Stomach (tissue), 9 donors: ENCODE data around the gene ARFIP1. TPM values are rescaled to one million over a fixed set of nuclear protein-coding genes. Genes with fewer than 3 reads are reported as not detected.
"Not testable (repeated sequence)": the region's sequence is repeated elsewhere in the genome, so short reads cannot be mapped to it uniquely, and the experiment has no call there.

ENCODE experiments used
- DNase-seq, 2 donors: peaks; one replicate each; pipeline versions ENCODE4 v3.0.0 to v3.0.0-alpha.2; 2013 to 2019
- H3K27ac ChIP-seq, 5 donors: fragments of 200-600 bp in 4 of 5; sonication (generic) in 4 of 5; one replicate each; pipeline ENCODE4 v1.5.1; 2013 to 2019; ENCODE audit warnings: mild to moderate bottlenecking in 1 of 5, moderate library complexity in 1 of 5
- H3K27me3 ChIP-seq, 3 donors: fragments of 200-600 bp; sonication (generic); one replicate each; pipeline ENCODE4 v1.5.1; 2017 to 2019; ENCODE audit warnings: mixed run types in 1 of 3
- H3K36me3 ChIP-seq, 4 donors: fragments of 200-600 bp; sonication (generic); 1 replicate in 3 of 4; 2 replicates in 1 of 4; pipeline ENCODE4 v1.5.1; 2016 to 2019
- H3K4me1 ChIP-seq, 4 donors: fragments of 200-600 bp; sonication (generic); one replicate each; pipeline ENCODE4 v1.5.1; 2016 to 2019
- H3K4me3 ChIP-seq, 4 donors: fragments of 200-600 bp; sonication (generic) in 3 of 4; one replicate each; pipeline ENCODE4 v1.5.1; 2016 to 2019; ENCODE audit warnings: mild to moderate bottlenecking in 1 of 4
- H3K9me3 ChIP-seq, 4 donors: fragments of 200-600 bp; sonication (generic); one replicate each; pipeline ENCODE4 v1.5.1; 2016 to 2019
- EP300 ChIP-seq: sonication (generic); formaldehyde crosslinking; IDR thresholded peaks from one replicate; pipeline ENCODE4 v1.6.1; 2017; ENCODE audit warnings: antibody characterized with exemption
- POLR2A ChIP-seq, 4 donors: fragments of 450-650 bp; IDR thresholded peaks; one replicate each; pipeline ENCODE4 v1.6.1; 2016; ENCODE audit warnings: antibody characterized with exemption in 4 of 4, control low read depth in 2 of 4, mild to moderate bottlenecking in 1 of 4, moderate library complexity in 1 of 4
- POLR2AphosphoS5 ChIP-seq, 3 donors: sonication (generic); formaldehyde crosslinking; IDR thresholded peaks; one replicate each; pipeline ENCODE4 v1.6.1; 2016; ENCODE audit warnings: antibody characterized with exemption in 3 of 3
- WGBS, 5 donors: extraction: QIAGEN DNeasy Blood & Tissue Kit in 3 of 5; methylation state at CpG; one replicate each; pipeline versions ENCODE4 v1.1.5 to v1.1.7; 2013 to 2018; 5-methylcytosine and 5-hydroxymethylcytosine counted together
- intact Hi-C: fragments of 100-400 bp; cut with DNase I; formaldehyde crosslinking; loops from one replicate; pipeline ENCODE4 v1.15.1; 2023; ENCODE audit warnings: low total_unique reads
- polyA plus RNA-seq, 3 donors: library from polyadenylated mRNA; stranded (reverse); fragments of 200-250 nt; gene quantifications; one replicate each; pipeline ENCODE4 v1.2.3, GENCODE V29; 2013
- total RNA-seq, 5 donors: library from RNA; depleted of rRNA; stranded (reverse); fragments of >200 nt; gene quantifications; one replicate each; pipeline versions ENCODE4 v1.1.0 to v1.2.3, GENCODE V29; 2014 to 2016
- TF ChIP-seq, protein P1 (sequence below), 7 experiments: fragments of 450-650 bp in 4 of 7; fragments of 200-600 bp in 3 of 7; sonication (generic) in 3 of 7; IDR thresholded peaks; one replicate each; pipeline ENCODE4 v1.5.1; 2016 to 2019; ENCODE audit warnings: antibody characterized with exemption in 7 of 7, control low read depth in 2 of 7, mild to moderate bottlenecking in 1 of 7
- donor health status: healthy with polysubstance abuse.
- donor health status: Bipolar disorder and iron deficiency.
- donor health status: healthy.

Gene ARFIP1
- total and polyA plus RNA-seq, 8 donors = 15.3 to 103 (median 39.4) TPM

DNA sequence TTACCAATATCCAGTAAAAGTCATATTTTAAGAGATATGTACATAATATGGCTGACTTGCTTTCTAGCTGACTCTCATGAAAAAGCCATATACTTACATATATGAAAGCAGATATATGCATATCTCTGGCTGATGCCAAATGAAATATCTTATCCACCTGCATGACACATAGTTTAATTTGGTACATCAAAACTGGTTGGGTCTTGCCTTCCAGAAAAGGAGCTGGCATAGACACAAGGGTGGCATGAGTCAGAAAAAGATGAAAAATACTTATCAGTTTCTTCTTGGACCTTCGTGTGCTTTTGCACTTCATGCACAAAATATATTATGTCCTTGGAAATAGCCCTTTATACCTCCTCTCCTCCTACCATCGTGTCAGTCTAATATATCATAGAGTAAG is 32.3 kb upstream of the ARFIP1 start:
- intact Hi-C loops = no loop called here
- TF ChIP-seq POLR2AphosphoS5 (IDR thresholded peaks at IDR 0.05) (no peak), EP300 (no peak), POLR2A (IDR thresholded peaks at IDR 0.05) (no peak)
- TF ChIP-seq, protein P1, sequence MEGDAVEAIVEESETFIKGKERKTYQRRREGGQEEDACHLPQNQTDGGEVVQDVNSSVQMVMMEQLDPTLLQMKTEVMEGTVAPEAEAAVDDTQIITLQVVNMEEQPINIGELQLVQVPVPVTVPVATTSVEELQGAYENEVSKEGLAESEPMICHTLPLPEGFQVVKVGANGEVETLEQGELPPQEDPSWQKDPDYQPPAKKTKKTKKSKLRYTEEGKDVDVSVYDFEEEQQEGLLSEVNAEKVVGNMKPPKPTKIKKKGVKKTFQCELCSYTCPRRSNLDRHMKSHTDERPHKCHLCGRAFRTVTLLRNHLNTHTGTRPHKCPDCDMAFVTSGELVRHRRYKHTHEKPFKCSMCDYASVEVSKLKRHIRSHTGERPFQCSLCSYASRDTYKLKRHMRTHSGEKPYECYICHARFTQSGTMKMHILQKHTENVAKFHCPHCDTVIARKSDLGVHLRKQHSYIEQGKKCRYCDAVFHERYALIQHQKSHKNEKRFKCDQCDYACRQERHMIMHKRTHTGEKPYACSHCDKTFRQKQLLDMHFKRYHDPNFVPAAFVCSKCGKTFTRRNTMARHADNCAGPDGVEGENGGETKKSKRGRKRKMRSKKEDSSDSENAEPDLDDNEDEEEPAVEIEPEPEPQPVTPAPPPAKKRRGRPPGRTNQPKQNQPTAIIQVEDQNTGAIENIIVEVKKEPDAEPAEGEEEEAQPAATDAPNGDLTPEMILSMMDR (IDR thresholded peaks at IDR 0.05) = no peak
- H3K4me3 ChIP-seq = no peak overlapping the region
- H3K4me1 ChIP-seq = no peaks in the 10 kb centered on the region
- WGBS, 5 donors = 44 to 79% (median 60%) methylated on average over 2 of the region's 2 CpGs
- no peak for DNase-seq
- no peaks in the 10 kb centered on the region for H3K27me3 ChIP-seq
- H3K27ac ChIP-seq = no peak overlapping the region
- peaks cover 0 to 12% (median 5%) of the 10 kb centered on the region in 4 donors for H3K9me3 ChIP-seq
- H3K36me3 ChIP-seq = no peaks in the 10 kb centered on the region

DNA sequence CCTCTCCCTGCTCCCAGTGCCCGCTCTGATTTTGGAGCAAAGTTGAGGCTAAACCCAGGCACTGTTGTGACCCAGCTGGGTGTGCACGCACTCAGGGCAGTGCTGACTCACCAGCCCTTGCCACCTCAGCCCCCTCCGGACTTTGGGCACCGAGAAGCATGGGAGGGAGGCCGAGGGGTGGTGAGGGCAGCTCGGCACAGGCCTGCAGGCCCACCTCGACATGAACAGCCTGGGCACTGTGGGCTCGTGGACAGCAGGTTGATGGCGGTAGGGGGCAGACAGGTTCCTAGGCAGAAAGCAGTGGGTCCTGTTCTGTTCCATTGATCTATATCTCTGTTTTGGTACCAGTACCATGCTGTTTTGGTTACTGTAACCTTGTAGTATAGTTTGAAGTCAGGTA is 31.1 kb upstream of the ARFIP1 start:
- no peak overlapping the region for H3K4me3 ChIP-seq
- TF ChIP-seq, protein P1 (IDR thresholded peaks at IDR 0.05) = no peak
- TF ChIP-seq POLR2A (IDR thresholded peaks at IDR 0.05) (no peak), POLR2AphosphoS5 (IDR thresholded peaks at IDR 0.05) (no peak), EP300 (no peak)
- H3K27ac ChIP-seq = no peak overlapping the region
- intact Hi-C loops = no loop called here
- DNase-seq = no peak
- peaks cover 0 to 12% (median 5%) of the 10 kb centered on the region in 4 donors for H3K9me3 ChIP-seq
- H3K4me1 ChIP-seq = no peaks in the 10 kb centered on the region
- 89 to 96% (median 94%) methylated on average over 9 of the region's 9 CpGs for WGBS, 5 donors
- H3K27me3 ChIP-seq = no peaks in the 10 kb centered on the region
- no peaks in the 10 kb centered on the region for H3K36me3 ChIP-seq

DNA sequence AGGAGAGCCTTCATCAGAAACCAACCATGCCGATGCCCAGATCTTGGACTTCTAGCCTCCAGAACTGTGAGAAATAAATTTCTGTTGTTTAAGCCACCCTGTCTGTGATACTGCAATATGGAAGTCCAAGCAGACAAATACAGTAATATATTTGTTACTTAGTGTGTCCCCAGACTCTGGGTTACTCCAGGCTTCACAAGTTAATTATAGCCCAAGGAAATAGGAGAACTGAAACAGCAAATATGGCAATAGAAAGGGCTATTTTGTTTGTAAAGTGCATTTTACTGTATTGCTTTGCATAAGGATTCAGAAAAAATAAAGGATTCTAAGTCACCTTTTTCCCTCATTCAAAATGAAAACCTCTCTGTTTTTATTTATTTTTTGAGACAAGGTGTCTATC is 16.0 kb upstream of the ARFIP1 start:
- 88 to 100% (median 98%) methylated on average over 1 of the region's 1 CpG for WGBS, 5 donors
- intact Hi-C loops = no loop called here

DNA sequence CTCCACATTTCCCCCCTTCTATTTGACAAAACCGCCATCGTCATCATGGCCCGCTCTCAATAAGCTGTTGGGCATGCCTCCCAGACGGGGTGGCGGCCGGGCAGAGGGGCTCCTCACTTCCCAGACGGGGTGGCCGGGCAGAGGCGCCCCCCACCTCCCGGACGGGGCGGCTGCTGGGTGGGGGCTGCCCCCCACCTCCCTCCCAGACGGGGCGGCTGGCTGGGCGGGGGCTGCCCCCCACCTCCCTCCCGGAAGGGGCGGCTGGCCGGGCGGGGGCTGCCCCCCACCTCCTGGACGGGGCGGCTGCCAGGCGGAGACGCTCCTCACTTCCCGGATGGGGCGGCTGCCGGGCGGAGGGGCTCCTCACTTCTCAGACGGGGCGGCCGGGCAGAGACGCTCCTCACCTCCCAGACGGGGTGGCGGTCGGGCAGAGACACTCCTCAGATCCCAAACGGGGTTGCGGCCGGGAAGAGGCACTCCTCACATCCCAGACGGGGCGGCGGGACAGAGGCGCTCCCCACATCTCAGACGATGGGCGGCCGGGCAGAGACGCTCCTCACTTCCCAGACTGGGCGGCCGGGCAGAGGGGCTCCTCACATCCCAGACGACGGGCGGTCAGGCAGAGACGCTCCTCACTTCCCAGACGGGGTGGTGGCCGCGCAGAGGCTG is 14.6 kb upstream of the ARFIP1 start:
- H3K9me3 ChIP-seq, H3K27ac ChIP-seq, H3K27me3 ChIP-seq, H3K4me3 ChIP-seq, intact Hi-C loops, H3K4me1 ChIP-seq, H3K36me3 ChIP-seq, DNase-seq: not testable (repeated sequence)
- 90 to 99% (median 92%) methylated on average over 13 to 54 of the region's 54 CpGs for WGBS, 5 donors

More for the DNA sequence above, 16.0 kb upstream of the ARFIP1 start:
- H3K9me3 ChIP-seq = no peaks in the 10 kb centered on the region
- peaks cover 0 to 5% (median 0%) of the 10 kb centered on the region in 4 donors for H3K4me1 ChIP-seq
- H3K27me3 ChIP-seq = no peaks in the 10 kb centered on the region
- H3K4me3 ChIP-seq = no peak overlapping the region
- DNase-seq = no peak
- no peak overlapping the region for H3K27ac ChIP-seq
- no peaks in the 10 kb centered on the region for H3K36me3 ChIP-seq
- TF ChIP-seq POLR2AphosphoS5 (IDR thresholded peaks at IDR 0.05) = no peak

DNA sequence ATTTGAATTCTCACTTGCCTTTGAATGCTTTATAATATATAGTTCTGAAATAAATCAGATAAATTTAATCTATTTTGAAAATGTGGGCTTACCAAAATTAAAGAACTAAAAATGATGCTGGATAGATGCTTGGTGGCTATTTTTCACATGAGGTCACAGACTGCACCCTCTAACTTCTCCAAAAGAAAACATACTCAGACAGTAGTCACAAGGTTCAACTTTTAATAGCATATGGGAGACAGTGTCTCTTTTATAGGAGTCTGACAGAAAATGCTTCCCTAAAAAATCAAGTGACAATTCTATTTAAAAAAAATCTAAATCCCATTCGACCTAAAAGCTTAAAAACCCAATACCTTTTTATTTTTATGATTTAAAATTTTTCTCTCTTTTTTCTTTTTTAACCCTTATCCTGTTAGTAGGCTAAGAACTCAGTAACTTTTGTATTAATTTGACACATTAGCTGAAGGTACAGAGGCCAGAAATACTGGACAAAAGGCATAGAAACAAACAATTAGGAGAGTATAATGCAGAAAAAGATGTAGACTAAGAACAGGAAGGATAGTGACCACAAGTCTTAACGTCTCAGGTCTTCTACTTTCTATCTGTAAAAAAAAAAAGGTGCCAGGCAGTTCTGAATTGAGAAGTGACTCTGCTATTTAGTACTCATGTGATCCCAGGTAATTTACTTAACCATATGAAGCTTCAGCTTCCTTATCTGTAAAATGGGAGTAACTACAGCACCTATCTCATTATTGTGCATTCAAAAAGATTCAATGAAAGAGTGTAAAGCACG is 7.8 kb upstream of the ARFIP1 start:
- Histone ChIP-seq H3K4me3 (no peak overlapping the region), H3K36me3 (no peaks in the 10 kb centered on the region), H3K9me3 (no peaks in the 10 kb centered on the region), H3K4me1 (no peaks in the 10 kb centered on the region), H3K27ac (no peak overlapping the region), H3K27me3 (no peaks in the 10 kb centered on the region)
- TF ChIP-seq POLR2AphosphoS5 (IDR thresholded peaks at IDR 0.05) = no peak
- TF ChIP-seq POLR2A (IDR thresholded peaks at IDR 0.05) = no peak
- TF ChIP-seq EP300 = no peak
- TF ChIP-seq, protein P1 (IDR thresholded peaks at IDR 0.05) = no peak
- WGBS, 5 donors = 63 to 78% (median 66%) methylated on average over 3 of the region's 3 CpGs
- intact Hi-C loops = no loop called here
- no peak for DNase-seq
